Skin of body (tissue), 2 donors: ENCODE data around the gene CABCOCO1. TPM values are rescaled to one million over a fixed set of nuclear protein-coding genes. Genes with fewer than 3 reads are reported as not detected.

Source experiments
- DNase-seq: peaks from one replicate; lab custom pipeline; 2025; lab: John Stamatoyannopoulos, UW
- total RNA-seq: library from RNA; depleted of rRNA; stranded (reverse); fragments of >200 nt; gene quantifications from one replicate; pipeline ENCODE4 v1.2.3, GENCODE V29; 2014

Gene CABCOCO1
- total RNA-seq, 1 donor from 2014 or later = 2.0 TPM

GRCh38 chr10:61784354-61785133 lies 121.8 kb downstream of the CABCOCO1 start:
- no peak for DNase-seq

DNA sequence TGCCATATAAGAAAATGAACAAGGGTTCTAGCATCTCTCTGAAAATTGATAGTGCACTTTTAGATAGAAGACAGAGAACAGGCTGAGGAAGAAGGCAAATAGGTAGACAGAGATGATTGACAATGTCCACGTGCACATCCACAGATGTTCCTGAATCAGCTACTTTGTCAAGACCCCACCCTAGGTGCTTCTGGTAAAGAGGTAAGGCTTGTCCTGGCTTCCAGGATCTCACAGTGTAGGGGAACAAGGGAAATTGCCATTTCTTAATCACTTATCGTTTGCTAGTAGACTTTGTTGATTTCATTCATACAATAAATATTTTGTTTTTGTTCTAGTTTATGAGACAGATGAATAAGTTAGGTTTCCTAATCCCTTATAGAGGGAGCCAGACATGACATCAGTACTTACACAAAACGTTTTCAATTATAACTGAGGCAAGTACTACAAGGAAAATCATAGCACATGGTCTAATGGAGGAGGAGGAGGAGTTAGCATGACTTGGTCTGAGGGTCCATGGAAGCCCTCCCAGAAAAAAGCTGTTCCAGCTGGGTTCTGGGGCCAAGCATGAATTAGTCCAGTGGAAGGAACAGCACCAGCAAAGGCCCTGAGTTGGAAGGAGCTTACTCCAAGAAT lies 122.9 kb downstream of the CABCOCO1 start:
- DNase-seq = peak; percentile 77

- no peak for DNase-seq
These were observed 124.0 kb downstream of the CABCOCO1 start for GRCh38 chr10:61786728-61787127.

DNA sequence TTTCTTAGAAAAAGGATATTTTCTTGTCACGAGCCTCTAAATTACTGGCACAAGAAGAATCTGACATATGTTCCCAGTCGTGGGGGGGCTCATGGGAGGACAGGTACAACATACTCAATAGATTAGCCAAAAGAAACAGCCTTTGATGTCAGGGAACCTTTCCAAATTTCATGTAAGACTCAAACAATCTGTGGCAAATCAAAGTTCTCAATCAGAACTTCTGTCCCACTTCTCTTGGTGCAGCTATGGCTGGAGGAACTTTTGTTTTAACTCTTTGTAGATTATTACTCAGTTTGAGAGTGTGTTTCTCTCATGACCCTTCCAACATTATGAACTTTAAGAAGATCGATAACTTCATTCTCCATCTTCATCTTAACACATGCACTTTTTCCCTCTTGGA lies 124.4 kb downstream of the CABCOCO1 start:
- no peak for DNase-seq

- DNase-seq = no peak
These were observed 126.3 kb downstream of the CABCOCO1 start for GRCh38 chr10:61789031-61789430.

GRCh38 chr10:61791216-61791615 lies 128.5 kb downstream of the CABCOCO1 start:
- DNase-seq = no peak

DNA sequence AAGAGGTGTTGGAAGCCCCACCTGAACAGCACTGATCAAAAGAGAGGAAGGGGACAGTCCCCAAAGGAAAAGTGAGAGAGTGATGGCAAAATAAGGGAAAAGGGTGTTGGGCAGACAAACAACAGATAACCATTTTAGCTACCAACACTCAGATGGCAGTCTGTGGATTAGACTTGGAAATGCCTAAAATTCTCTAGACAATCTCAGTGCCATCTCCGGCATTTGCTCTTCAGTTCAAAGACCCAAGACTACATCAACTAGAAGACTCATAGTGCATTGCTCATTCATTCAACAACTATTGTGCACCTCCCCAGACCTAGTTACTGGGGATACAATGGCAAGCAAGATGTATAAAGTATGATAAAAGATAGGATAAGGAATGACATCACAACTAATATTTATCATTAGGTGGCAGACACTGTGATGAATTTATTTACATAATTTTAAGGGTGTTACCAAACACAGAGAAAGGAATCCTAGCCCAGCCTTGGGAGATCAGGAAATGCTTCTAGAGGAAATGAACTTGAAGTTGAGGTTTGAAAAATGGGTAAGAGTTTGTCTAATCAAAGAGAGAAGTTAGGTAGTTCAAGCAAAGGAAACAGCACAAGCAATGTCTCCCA lies 129.5 kb downstream of the CABCOCO1 start:
- no peak for DNase-seq

GRCh38 chr10:61792921-61793320 lies 130.2 kb downstream of the CABCOCO1 start:
- no peak for DNase-seq

DNA sequence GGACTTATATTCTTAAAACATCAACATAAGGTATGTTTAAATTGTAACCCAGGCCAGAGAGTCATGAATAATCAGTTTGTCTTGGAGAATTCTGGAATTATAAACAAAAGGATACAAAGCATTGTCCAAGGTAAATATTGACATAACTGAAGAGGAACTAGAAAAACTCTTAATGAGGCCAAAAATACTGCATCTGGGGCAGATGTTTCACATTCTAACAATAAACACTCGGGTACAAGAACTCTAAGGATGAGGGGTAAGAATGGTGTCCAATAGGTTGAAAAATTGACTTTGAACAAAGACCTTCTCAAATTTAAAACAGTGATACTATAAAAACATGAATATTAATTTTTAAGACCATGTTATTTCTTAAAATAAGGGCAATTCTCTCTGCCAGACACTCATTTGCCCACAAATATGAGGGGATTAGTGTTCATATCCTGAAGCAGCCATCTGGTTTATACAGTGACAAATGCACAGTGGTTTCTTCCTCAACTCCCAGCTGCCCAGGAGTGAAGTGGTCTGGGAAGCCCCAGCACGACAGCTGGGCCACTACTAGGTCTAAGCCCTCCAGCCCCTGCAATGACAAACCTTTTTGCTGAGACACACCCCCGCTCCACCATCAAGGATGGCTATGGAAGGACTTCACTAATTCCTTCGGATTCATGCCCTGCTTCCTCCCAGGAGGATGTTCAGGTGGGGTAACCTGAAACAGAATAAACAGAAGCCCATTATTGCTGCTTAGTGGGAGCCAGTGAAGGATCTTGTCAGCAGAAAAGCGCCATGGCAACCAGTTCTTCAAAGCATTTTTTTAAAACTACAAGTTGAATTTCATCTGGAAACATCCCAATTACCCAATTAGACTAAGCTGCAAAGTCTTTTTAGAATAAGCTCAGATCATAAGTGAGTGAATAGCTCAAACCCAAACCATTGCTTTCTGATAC lies 131.3 kb downstream of the CABCOCO1 start:
- peak; percentile 52 for DNase-seq

DNA sequence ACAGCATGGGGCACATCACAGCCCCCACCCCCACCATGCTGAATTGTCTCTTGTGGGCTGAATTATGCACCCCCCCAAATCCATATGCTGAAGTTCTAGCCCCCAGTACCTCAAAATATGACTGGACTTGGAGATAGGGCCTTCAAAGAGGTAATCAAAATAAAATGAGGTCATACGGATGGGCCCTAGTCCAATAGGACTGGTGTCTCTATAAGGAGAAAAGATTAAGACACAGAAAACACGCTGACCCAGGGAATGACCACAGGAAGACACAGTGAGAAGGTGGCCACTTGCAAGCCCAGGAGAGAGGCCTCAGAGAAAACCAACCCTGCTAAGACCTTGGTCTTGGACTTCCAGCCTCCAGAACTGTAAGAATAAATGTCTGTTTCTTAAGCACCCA lies 132.4 kb downstream of the CABCOCO1 start:
- no peak for DNase-seq

DNA sequence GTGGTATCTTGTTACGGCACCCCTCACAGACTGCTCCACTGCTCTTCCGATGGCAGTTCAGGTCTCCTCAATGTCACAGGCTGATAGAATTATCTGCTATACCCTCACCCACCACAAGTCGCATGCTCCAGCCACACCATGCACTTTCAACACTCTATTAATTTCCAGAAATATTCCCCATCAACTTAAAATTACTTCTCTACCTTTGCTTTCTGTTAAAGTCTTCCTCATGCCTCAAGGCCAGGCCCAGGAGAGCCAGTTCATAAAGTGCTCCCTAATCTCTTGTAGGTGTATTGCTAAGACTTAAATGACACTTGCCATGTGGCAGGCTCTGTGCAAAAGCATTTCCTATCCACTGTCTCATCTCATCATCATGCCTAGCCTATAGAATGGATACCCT lies 132.8 kb downstream of the CABCOCO1 start:
- DNase-seq = no peak

DNA sequence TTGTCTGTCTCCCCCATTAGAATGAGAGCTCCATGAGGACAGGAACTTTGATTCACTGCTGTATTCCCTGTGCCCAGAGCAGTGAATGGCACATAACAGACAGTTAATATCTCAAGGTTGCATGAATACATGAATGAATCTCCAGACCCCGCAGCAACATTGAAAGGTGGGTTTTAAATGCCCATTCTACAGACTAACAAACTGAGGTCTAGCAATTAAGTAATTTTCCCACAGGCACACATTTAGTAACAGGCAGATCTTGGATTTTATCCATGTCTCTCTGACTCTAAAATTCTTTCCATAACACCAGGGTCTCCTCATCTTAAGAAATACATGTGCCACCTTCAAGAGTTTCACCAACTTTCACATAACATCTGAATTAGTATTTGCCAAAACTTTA lies 134.1 kb downstream of the CABCOCO1 start:
- no peak for DNase-seq

- no peak for DNase-seq
These were observed 134.8 kb downstream of the CABCOCO1 start for GRCh38 chr10:61797304-61798153.

- DNase-seq = no peak
These were observed 136.0 kb downstream of the CABCOCO1 start for GRCh38 chr10:61798713-61799112.

DNA sequence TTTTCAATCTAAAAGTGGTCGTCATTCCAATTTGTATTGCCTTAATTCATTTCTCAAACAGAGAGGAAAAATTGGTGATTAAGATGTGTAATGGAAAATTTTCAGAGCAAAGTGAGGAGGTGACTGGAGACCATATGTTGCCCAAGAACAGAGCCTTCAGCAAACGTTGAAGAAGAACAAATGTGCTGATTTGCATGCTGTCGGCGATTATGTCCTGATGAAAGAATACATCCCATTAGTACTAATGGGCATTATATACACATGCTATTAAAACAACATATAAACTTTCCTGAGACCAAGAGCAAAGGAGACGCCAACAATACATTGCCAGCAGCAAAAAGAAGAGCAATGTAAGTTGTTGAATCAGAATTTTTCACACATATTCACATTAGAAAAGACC lies 138.8 kb downstream of the CABCOCO1 start:
- DNase-seq = peak; percentile 48

GRCh38 chr10:61803269-61803668 lies 140.5 kb downstream of the CABCOCO1 start:
- DNase-seq = no peak

DNA sequence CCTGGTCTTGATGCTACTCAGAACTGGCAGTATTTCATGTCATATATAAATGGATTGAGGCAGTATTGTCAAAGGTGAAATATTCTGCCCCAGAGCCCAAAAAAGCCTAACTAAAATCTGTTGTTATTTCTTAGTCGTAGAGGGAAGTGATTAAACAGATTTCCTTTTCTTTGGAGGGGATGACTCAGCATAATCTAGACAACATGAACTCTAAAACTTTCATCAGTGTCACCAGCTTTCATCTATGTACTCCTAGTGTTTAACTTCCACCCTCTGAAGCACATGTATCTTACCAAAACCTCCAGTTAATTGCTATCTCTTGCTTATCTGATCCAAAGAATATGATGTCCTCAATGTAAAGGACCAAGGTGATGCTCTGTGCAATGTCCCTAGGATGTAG lies 141.7 kb downstream of the CABCOCO1 start:
- no peak for DNase-seq

- no peak for DNase-seq
These were observed 142.4 kb downstream of the CABCOCO1 start for GRCh38 chr10:61805091-61805490.

DNA sequence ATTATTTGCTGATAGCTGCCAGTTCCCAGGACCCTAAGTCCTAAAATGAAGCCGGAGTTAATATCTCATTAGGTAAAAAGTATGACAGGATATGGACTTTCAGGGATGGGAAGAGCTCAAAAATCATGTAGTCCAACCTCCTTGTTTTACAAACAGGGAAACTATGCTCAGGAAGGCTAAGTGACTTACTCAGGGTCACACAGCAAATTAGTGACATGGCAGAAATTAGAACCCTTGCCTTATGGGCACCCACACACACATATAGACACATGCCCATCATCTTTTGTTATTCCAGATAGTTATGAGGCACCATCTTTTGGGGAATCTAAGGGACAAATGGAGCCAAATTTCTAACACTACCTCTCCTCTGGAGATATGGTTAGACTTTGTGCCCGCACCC lies 147.5 kb downstream of the CABCOCO1 start:
- no peak for DNase-seq

DNA sequence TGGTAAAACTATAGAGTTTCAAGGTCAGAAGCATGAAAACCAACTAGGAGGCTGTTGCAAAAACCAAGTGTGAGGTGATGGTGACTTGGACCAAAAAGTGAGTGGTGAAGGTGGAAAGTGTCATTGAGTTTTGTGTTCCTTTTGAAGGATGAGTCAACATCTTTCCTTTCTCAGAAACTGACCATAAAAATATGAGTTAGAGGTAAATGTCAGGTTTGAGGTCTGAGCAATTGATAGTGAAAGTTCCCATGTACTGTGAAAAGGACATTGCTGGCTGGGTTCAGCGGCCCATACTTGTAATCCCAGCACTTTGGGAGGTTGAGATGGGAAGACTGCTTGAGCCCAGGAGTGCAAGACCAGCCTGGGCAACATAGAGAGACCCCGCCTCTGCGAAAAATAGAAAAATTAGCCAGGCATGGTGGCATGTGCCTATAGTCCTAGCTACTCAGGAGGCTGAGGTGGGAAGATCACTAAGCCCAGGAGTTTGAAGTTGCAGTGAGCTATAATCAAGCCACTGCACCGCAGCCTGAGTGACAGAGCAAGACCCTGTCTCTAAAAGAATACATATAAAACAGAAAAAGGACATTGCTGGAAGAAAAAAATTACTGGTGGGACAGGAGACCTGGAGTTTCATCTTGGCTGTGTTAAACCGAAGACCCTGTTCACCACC lies 149.5 kb downstream of the CABCOCO1 start:
- DNase-seq = no peak
